Stimulated activated CD4-positive, alpha-beta T cell treated with anti-CD3 and anti-CD28 coated beads, Interleukin-4, amount 100 ng/mL, for 24 hours (primary cell): ENCODE data around the gene PEAK3.

Source experiments
- DNase-seq: peaks from one replicate; pipeline ENCODE4 v3.0.0-alpha.2; 2020

PEAK3 gene

GRCh38 chr19:2249010-2249866 lies 32.7 kb downstream of the PEAK3 start, which contains the start of gene AMH:
TSS of gene AMH (plus strand) at chr19:2249323. CDS start at chr19:2249333, 10 bp downstream.
- DNase-seq: no peak

GRCh38 chr19:2248136-2249009 lies 33.6 kb downstream of the PEAK3 start:
- DNase-seq: no peak

- DNase-seq: no peak
Observed at GRCh38 chr19:2247433-2248101, 34.4 kb downstream of the PEAK3 start.

GRCh38 chr19:2246801-2247361 lies 35.1 kb downstream of the PEAK3 start:
- no peak for DNase-seq

GRCh38 chr19:2246014-2246620 lies 35.9 kb downstream of the PEAK3 start:
- no peak for DNase-seq

- no peak for DNase-seq
Observed at GRCh38 chr19:2245273-2245672, 36.7 kb downstream of the PEAK3 start.

GRCh38 chr19:2244486-2244885 lies 37.5 kb downstream of the PEAK3 start:
- no peak for DNase-seq

- DNase-seq: no peak
Observed at GRCh38 chr19:2244125-2244411, 37.9 kb downstream of the PEAK3 start.

GRCh38 chr19:2243274-2244124 lies 38.5 kb downstream of the PEAK3 start:
- no peak for DNase-seq

- DNase-seq: no peak
Observed at GRCh38 chr19:2242816-2243215, 39.2 kb downstream of the PEAK3 start.

- no peak for DNase-seq
Observed at GRCh38 chr19:2242092-2242537, 39.9 kb downstream of the PEAK3 start.

- DNase-seq: no peak
Observed at GRCh38 chr19:2240881-2241760, 40.9 kb downstream of the PEAK3 start.

- peak; percentile 33 for DNase-seq
Observed at GRCh38 chr19:2239771-2240770, 41.9 kb downstream of the PEAK3 start.

- no peak for DNase-seq
Observed at GRCh38 chr19:2239173-2239572, 42.8 kb downstream of the PEAK3 start.

GRCh38 chr19:2237869-2238153 lies 44.2 kb downstream of the PEAK3 start:
- DNase-seq: no peak

GRCh38 chr19:2237051-2237868 lies 44.7 kb downstream of the PEAK3 start:
- DNase-seq: no peak

- DNase-seq: peak; percentile 98
Observed at GRCh38 chr19:2236314-2237050, 45.5 kb downstream of the PEAK3 start, which contains the start of the genes PLEKHJ1 and SF3A2. TSS of gene PLEKHJ1 (minus strand) at chr19:2236329. CDS start at chr19:2236248, 81 bp downstream. TSS of gene SF3A2 (plus strand) at chr19:2236824. CDS start at chr19:2243419, 6,595 bp downstream.

GRCh38 chr19:2236064-2236313 lies 46.0 kb downstream of the PEAK3 start:
- no peak for DNase-seq
